Keratinocyte (primary cell): ENCODE data around the gene TMED6. TPM values are rescaled to one million over a fixed set of nuclear protein-coding genes. Genes with fewer than 3 reads are reported as not detected.

ENCODE experiments used
- DNase-seq: peaks from one replicate; pipeline ENCODE4 v3.0.0-alpha.2; 2011; ENCODE audit warnings: low read depth, missing footprints, low spot score
- FAIRE-seq: peaks from 2 replicates; lab custom pipeline; 2011; peaks lifted over from hg19 to GRCh38; lab: Jason Lieb, UNC
- H2AFZ ChIP-seq: 2 replicates; pipeline ENCODE4 v1.6.0; 2012; ENCODE audit warnings: low read length, control low read depth, inconsistent platforms; ENCODE audit not compliant: control insufficient read depth
- H3K27ac ChIP-seq: 2 replicates; pipeline ENCODE4 v1.5.1; 2011; ENCODE audit warnings: low read length; ENCODE audit not compliant: control insufficient read depth, insufficient read depth
- H3K27me3 ChIP-seq: 3 replicates; pipeline ENCODE4 v1.6.0; 2011; ENCODE audit warnings: low read length; ENCODE audit not compliant: control insufficient read depth, insufficient read depth; ENCODE audit errors: extremely low read depth
- H3K36me3 ChIP-seq, 2 experiments: 2 replicates in 1 of 2; 3 replicates in 1 of 2; pipeline ENCODE4 v1.5.1; 2011; ENCODE audit warnings: low read length in 2 of 2, mild to moderate bottlenecking in 1 of 2; ENCODE audit not compliant: control insufficient read depth in 2 of 2, insufficient read depth in 2 of 2; ENCODE audit errors: extremely low read depth in 1 of 2
- H3K4me1 ChIP-seq: 3 replicates; pipeline ENCODE4 v1.5.1; 2011; ENCODE audit warnings: low read length; ENCODE audit not compliant: control insufficient read depth, insufficient read depth; ENCODE audit errors: extremely low read depth
- H3K4me2 ChIP-seq: 3 replicates; pipeline ENCODE4 v1.6.0; 2011; ENCODE audit warnings: low read depth, low read length; ENCODE audit not compliant: control insufficient read depth, insufficient read depth; ENCODE audit errors: extremely low read depth
- H3K4me3 ChIP-seq, 3 experiments: fragments of 200-600 bp in 1 of 3; sonication (generic) in 1 of 3; 2 replicates in 2 of 3; 3 replicates in 1 of 3; pipeline ENCODE4 v1.5.1; 2011 to 2016; ENCODE audit warnings: low read length in 3 of 3, mild to moderate bottlenecking in 3 of 3, control low read depth in 2 of 3, inconsistent platforms in 1 of 3, low read depth in 1 of 3, mixed read lengths in 1 of 3, mixed run types in 1 of 3, moderate library complexity in 1 of 3; ENCODE audit not compliant: control insufficient read depth in 2 of 3, insufficient read depth in 2 of 3; ENCODE audit errors: extremely low read depth in 1 of 3
- H3K79me2 ChIP-seq: 2 replicates; pipeline ENCODE4 v1.6.0; 2012; ENCODE audit warnings: low read length; ENCODE audit not compliant: control insufficient read depth, insufficient read depth
- H3K9ac ChIP-seq: 3 replicates; pipeline ENCODE4 v1.6.0; 2011; ENCODE audit warnings: low read length; ENCODE audit not compliant: control insufficient read depth, insufficient read depth; ENCODE audit errors: extremely low read depth
- H3K9me1 ChIP-seq: 3 replicates; pipeline ENCODE4 v1.6.0; 2011; ENCODE audit warnings: low read length; ENCODE audit not compliant: control insufficient read depth, insufficient read depth; ENCODE audit errors: extremely low read depth
- H3K9me3 ChIP-seq: 2 replicates; pipeline ENCODE4 v1.5.1; 2012; ENCODE audit warnings: low read depth, low read length; ENCODE audit not compliant: control insufficient read depth
- H4K20me1 ChIP-seq: 3 replicates; pipeline ENCODE4 v1.6.0; 2011; ENCODE audit warnings: low read length; ENCODE audit not compliant: control insufficient read depth, insufficient read depth; ENCODE audit errors: extremely low read depth
- CTCF ChIP-seq, 3 experiments: IDR thresholded peaks in 1 of 3; conservative IDR thresholded peaks in 1 of 3; optimal IDR thresholded peaks in 1 of 3; 2 replicates in 2 of 3; 3 replicates in 1 of 3; pipeline versions ENCODE3 to v1.5.1; 2011; ENCODE audit warnings: low read length in 3 of 3, mild to moderate bottlenecking in 3 of 3, moderate library complexity in 2 of 3, control low read depth in 1 of 3, inconsistent platforms in 1 of 3; ENCODE audit not compliant: insufficient read depth in 2 of 3; ENCODE audit errors: extremely low read depth in 1 of 3
- EZH2 ChIP-seq: IDR thresholded peaks from one replicate; pipeline ENCODE4 v1.6.1; 2012; ENCODE audit warnings: inconsistent platforms, mild to moderate bottlenecking, low read length, moderate library complexity
- dilution Hi-C: fragments of 300-500 bp; cut with MboI; formaldehyde crosslinking; loops from one replicate; pipeline ENCODE4 v1.7.0; 2020; ENCODE audit warnings: low sequenced_read_pairs; ENCODE audit not compliant: extremely low pct_ligation_motif_present
- polyA plus RNA-seq, 5 experiments: library from polyadenylated mRNA; depleted of rRNA in 3 of 5; stranded (reverse) in 3 of 5; stranded (forward) in 1 of 5; unstranded in 1 of 5; fragments of >200 nt; gene quantifications; 1 replicate in 1 of 5; 2 replicates in 3 of 5; 3 replicates in 1 of 5; pipeline versions ENCODE4 v1.2.1 to v1.2.3, GENCODE V29; 2011 to 2012; ENCODE audit warnings: missing spikeins in 2 of 5, low read depth in 1 of 5, low replicate concordance in 1 of 5

Gene TMED6
- polyA plus RNA-seq, 1 donor (not counting 4 experiments of a cell fraction or from before 2014, with no cell fraction given), result 0.09 TPM

DNA sequence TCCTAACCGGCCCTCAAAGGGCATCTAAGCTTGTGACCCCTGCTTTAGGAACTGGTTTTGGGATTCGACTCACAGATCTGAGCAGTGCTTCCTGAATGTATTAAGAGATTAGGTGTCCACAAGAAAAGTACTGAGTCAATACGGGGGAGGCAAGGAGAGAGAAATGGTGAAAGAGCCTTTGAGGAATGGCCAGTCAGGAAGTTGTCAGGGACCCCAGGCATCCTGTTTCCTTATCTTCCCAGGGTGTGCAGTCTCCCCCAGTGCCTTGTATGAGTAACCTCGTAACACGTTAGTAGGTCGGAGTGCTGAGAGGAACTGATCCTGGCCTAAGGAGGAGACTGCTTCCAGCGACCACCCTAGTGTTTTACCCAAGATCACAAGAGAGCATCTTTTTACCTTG lies 16.4 kb upstream of the TMED6 start:
- no peak for TF ChIP-seq EZH2
- TF ChIP-seq CTCF (optimal IDR thresholded peaks at IDR 0.05 in 1 of 3, IDR thresholded peaks at IDR 0.05 in 1 of 3, conservative IDR thresholded peaks at IDR 0.05 in 1 of 3; ENCODE audit: extremely low read depth in 1 of 3, insufficient read depth in 2 of 3, low read length in 3 of 3), result no peak
- DNase-seq (no peak), FAIRE-seq (no peak)
- peaks cover 32 to 37% of the 10 kb centered on the region in 2 experiments for H3K36me3 ChIP-seq
- H3K9me3 ChIP-seq, result no peaks in the 10 kb centered on the region
- no peak overlapping the region for H3K4me3 ChIP-seq
- H3K79me2 ChIP-seq, result no peaks in the 10 kb centered on the region
- H3K4me1 ChIP-seq, result no peaks in the 10 kb centered on the region
- H2AFZ ChIP-seq, result no peak overlapping the region
- no peaks in the 10 kb centered on the region for H3K27me3 ChIP-seq
- H3K27ac ChIP-seq, result no peak overlapping the region
- H3K4me2 ChIP-seq, result no peak overlapping the region
- dilution Hi-C loops, result no loop called here
- no peak overlapping the region for H3K9ac ChIP-seq
- H4K20me1 ChIP-seq, result no peaks in the 10 kb centered on the region
- H3K9me1 ChIP-seq, result no peaks in the 10 kb centered on the region

GRCh38 chr16:69366431-69366830 lies 14.8 kb upstream of the TMED6 start:
- dilution Hi-C loops, result no loop called here
- no peak overlapping the region for H3K27ac ChIP-seq
- no peaks in the 10 kb centered on the region for H3K9me1 ChIP-seq
- H3K27me3 ChIP-seq, result no peaks in the 10 kb centered on the region
- H2AFZ ChIP-seq, result no peak overlapping the region
- no peaks in the 10 kb centered on the region for H3K9me3 ChIP-seq
- H3K4me2 ChIP-seq, result no peak overlapping the region
- DNase-seq (no peak), FAIRE-seq (no peak)
- H3K79me2 ChIP-seq, result no peaks in the 10 kb centered on the region
- H3K4me1 ChIP-seq, result no peaks in the 10 kb centered on the region
- H3K9ac ChIP-seq, result no peak overlapping the region
- no peaks in the 10 kb centered on the region for H4K20me1 ChIP-seq
- TF ChIP-seq EZH2 (no peak), CTCF (optimal IDR thresholded peaks at IDR 0.05 in 1 of 3, IDR thresholded peaks at IDR 0.05 in 1 of 3, conservative IDR thresholded peaks at IDR 0.05 in 1 of 3; ENCODE audit: extremely low read depth in 1 of 3, insufficient read depth in 2 of 3, low read length in 3 of 3) (no peak)
- peaks cover 27 to 37% of the 10 kb centered on the region in 2 experiments for H3K36me3 ChIP-seq
- H3K4me3 ChIP-seq, result no peak overlapping the region
